PC-3 (cell line): ENCODE measurements around the gene TAF4.

ENCODE experiments used
- CTCF ChIP-seq: fragments of 300-600 bp; sonication (generic); conservative IDR thresholded peaks from 2 replicates; pipeline ENCODE4 v1.5.1; 2017; ENCODE audit warnings: antibody characterized with exemption, low read depth, mild to moderate bottlenecking, low read length
- EZH2 ChIP-seq: fragments of 300-600 bp; sonication (generic); IDR thresholded peaks from one replicate; pipeline ENCODE4 v1.6.1; 2017; ENCODE audit warnings: antibody characterized with exemption, mild to moderate bottlenecking, low read length; ENCODE audit not compliant: unreplicated experiment

- TF ChIP-seq CTCF (no peak), EZH2 (no peak)
These were observed 38.0 kb upstream of the TAF4 start for GRCh38 chr20:62103508-62104233.
